HG03575 (cell line): ENCODE results near the gene ENOPH1.
A peak's percentile ranks its signal among the peaks of the same experiment; 100 is the strongest.

ENCODE experiments used
- ATAC-seq: cut with Tn5 transposase; IDR thresholded peaks from one replicate; pipeline ENCODE4 v1.9.1; 2021; ENCODE audit not compliant: unreplicated experiment, insufficient number of reproducible peaks, low FRiP score; ENCODE audit errors: extremely low read depth

ENOPH1 gene

GRCh38 chr4:82423245-82424054 is 6.9 kb upstream of the ENOPH1 start:
- ATAC-seq = no peak

- ATAC-seq = no peak
Observed at GRCh38 chr4:82425478-82425877, 4.9 kb upstream of the ENOPH1 start.

GRCh38 chr4:82428526-82428968 is 1.8 kb upstream of the ENOPH1 start:
- no peak for ATAC-seq

GRCh38 chr4:82428969-82429727 is 1.2 kb upstream of the ENOPH1 start:
- ATAC-seq = peak; percentile 28

GRCh38 chr4:82429728-82430192 is 630 bp upstream of the ENOPH1 start:
- no peak for ATAC-seq

- no peak for ATAC-seq
Observed at GRCh38 chr4:82430964-82431745, 765 bp downstream of the ENOPH1 start.

- no peak for ATAC-seq
Observed at GRCh38 chr4:82431831-82432230, 1.4 kb downstream of the ENOPH1 start.

GRCh38 chr4:82432596-82432995 is 2.2 kb downstream of the ENOPH1 start:
- ATAC-seq = no peak

GRCh38 chr4:82433791-82434190 is 3.4 kb downstream of the ENOPH1 start:
- no peak for ATAC-seq

GRCh38 chr4:82434949-82435348 is 4.6 kb downstream of the ENOPH1 start:
- ATAC-seq = no peak

- ATAC-seq = no peak
Observed at GRCh38 chr4:82436130-82436529, 5.7 kb downstream of the ENOPH1 start.

GRCh38 chr4:82436780-82437179 is 6.4 kb downstream of the ENOPH1 start:
- ATAC-seq = no peak

GRCh38 chr4:82437285-82438005 is 7.1 kb downstream of the ENOPH1 start:
- no peak for ATAC-seq

GRCh38 chr4:82439088-82439487 is 8.7 kb downstream of the ENOPH1 start:
- ATAC-seq = no peak

- ATAC-seq = no peak
Observed at GRCh38 chr4:82447886-82448285, 17.5 kb downstream of the ENOPH1 start.

- ATAC-seq = no peak
Observed at GRCh38 chr4:82450966-82451755, 20.8 kb downstream of the ENOPH1 start.

GRCh38 chr4:82452026-82452425 is 21.6 kb downstream of the ENOPH1 start:
- ATAC-seq = no peak

GRCh38 chr4:82457266-82457665 is 26.9 kb downstream of the ENOPH1 start:
- ATAC-seq = no peak
